Measurements from ENCODE around the gene REV3L. TPM values are rescaled to one million over a fixed set of nuclear protein-coding genes. Genes with fewer than 3 reads are reported as not detected.

Gene REV3L
- total and polyA plus RNA-seq, 9 of the 15 experiments (the other 6 are each of a cell fraction or from before 2014, with no cell fraction given): 5.5 to 24.4 (median 14.4) TPM

- TF ChIP-seq TSHZ1 (CRISPR knock-in tag; IDR thresholded peaks at IDR 0.05): no peak
- TF ChIP-seq ZNF436 (CRISPR knock-in tag; IDR thresholded peaks at IDR 0.05): no peak
- no peak for TF ChIP-seq ID3 (CRISPR knock-in tag; IDR thresholded peaks at IDR 0.05)
- no peak for TF ChIP-seq ID3 (tag; IDR thresholded peaks at IDR 0.05)
- no peak for TF ChIP-seq PBX2 (CRISPR knock-in tag; IDR thresholded peaks at IDR 0.05; ENCODE audit: low read depth)
- no peak for TF ChIP-seq PBX2 (tag; conservative IDR thresholded peaks at IDR 0.05; ENCODE audit: low read depth)
- TF ChIP-seq ETV1 (tag; conservative IDR thresholded peaks at IDR 0.05; ENCODE audit: low read depth): no peak
- TF ChIP-seq ZNF263 (CRISPR knock-in tag; IDR thresholded peaks at IDR 0.05; ENCODE audit: borderline replicate concordance): no peak
- no peak for TF ChIP-seq ARID1B (IDR thresholded peaks at IDR 0.05)
- peak; percentile 96 for TF ChIP-seq ZNF316 (IDR thresholded peaks at IDR 0.05)
These were observed 24.3 kb downstream of the REV3L start (continued) for GRCh38 chr6:111458670-111459232.
